OCI-LY1 (cell line): ENCODE results near the gene XKR3.

Experiments
- H2AFZ ChIP-seq: fragments of 200-600 bp; sonication (generic), shearing (Covaris generic); 2 replicates; pipeline ENCODE4 v1.6.0; 2014; ENCODE audit warnings: antibody characterized with exemption, mild to moderate bottlenecking, low read length
- H3F3A ChIP-seq: fragments of 200-600 bp; sonication (generic), shearing (Covaris generic); 2 replicates; pipeline ENCODE4 v1.6.0; 2014; ENCODE audit warnings: mild to moderate bottlenecking, antibody characterized with exemption, low read length, moderate library complexity; ENCODE audit not compliant: insufficient read depth
- H3K27ac ChIP-seq: fragments of 200-600 bp; sonication (generic); 2 replicates; pipeline ENCODE4 v1.5.1; 2014; ENCODE audit warnings: low read length, mixed run types, mild to moderate bottlenecking, low read depth; ENCODE audit not compliant: poor library complexity, severe bottlenecking
- H3K27me3 ChIP-seq: fragments of 200-600 bp; sonication (generic); 2 replicates; pipeline ENCODE4 v1.6.0; 2014; ENCODE audit warnings: antibody characterized with exemption, mild to moderate bottlenecking, low read length, moderate library complexity; ENCODE audit not compliant: insufficient read depth
- H3K36me3 ChIP-seq: fragments of 200-600 bp; sonication (generic); 2 replicates; pipeline ENCODE4 v1.6.1; 2014; ENCODE audit warnings: mild to moderate bottlenecking, antibody characterized with exemption, low read length, moderate library complexity, mixed read lengths; ENCODE audit not compliant: insufficient read depth
- H3K4me1 ChIP-seq: fragments of 200-600 bp; sonication (generic); 2 replicates; pipeline ENCODE4 v1.5.1; 2014; ENCODE audit warnings: mild to moderate bottlenecking, low read length, moderate library complexity; ENCODE audit not compliant: insufficient read depth, severe bottlenecking
- H3K4me2 ChIP-seq: fragments of 200-600 bp; sonication (generic), shearing (Covaris generic); 2 replicates; pipeline ENCODE4 v1.6.1; 2014; ENCODE audit warnings: low read length
- H3K4me3 ChIP-seq: fragments of 200-600 bp; sonication (generic); 2 replicates; pipeline ENCODE4 v1.5.1; 2014; ENCODE audit warnings: low read length, low read depth, mild to moderate bottlenecking, mixed read lengths; ENCODE audit not compliant: poor library complexity, severe bottlenecking
- H3K79me2 ChIP-seq: fragments of 200-600 bp; shearing (Covaris generic); 2 replicates; pipeline ENCODE4 v1.6.1; 2016; ENCODE audit warnings: mixed run types, low read length, mixed read lengths; ENCODE audit not compliant: insufficient read depth
- H3K9ac ChIP-seq: fragments of 200-600 bp; sonication (generic), shearing (Covaris generic); 2 replicates; pipeline ENCODE4 v1.6.1; 2014; ENCODE audit warnings: mild to moderate bottlenecking, low read length, mixed read lengths
- H3K9me2 ChIP-seq: fragments of 200-600 bp; sonication (generic), shearing (Covaris generic); 2 replicates; pipeline ENCODE4 v1.6.1; 2014; ENCODE audit warnings: low read depth, mild to moderate bottlenecking, low read length, mixed read lengths
- H3K9me3 ChIP-seq: fragments of 200-600 bp; shearing (Covaris generic); 2 replicates; pipeline ENCODE4 v1.6.1; 2014; ENCODE audit warnings: low read length, mixed read lengths
- H4K20me1 ChIP-seq: fragments of 200-600 bp; sonication (generic), shearing (Covaris generic); 2 replicates; pipeline ENCODE4 v1.6.0; 2016; ENCODE audit warnings: mild to moderate bottlenecking, low read length; ENCODE audit not compliant: insufficient read depth
- CTCF ChIP-seq: fragments of 200-600 bp; sonication (generic), shearing (Covaris generic); IDR thresholded peaks from 2 replicates; pipeline ENCODE4 v1.5.1; 2017; ENCODE audit warnings: mild to moderate bottlenecking, antibody characterized with exemption, low read length, moderate library complexity, mixed read lengths
- EZH2 ChIP-seq: fragments of 200-600 bp; sonication (generic), shearing (Covaris generic); IDR thresholded peaks from 2 replicates; pipeline ENCODE4 v1.8.0; 2017; ENCODE audit warnings: borderline replicate concordance, mixed run types, mild to moderate bottlenecking, antibody characterized with exemption, low read length, moderate library complexity, mixed read lengths

XKR3 gene

GRCh38 chr22:16804882-16805281, 20.3 kb downstream of the XKR3 start:
- Histone ChIP-seq H3K4me3 (no peak overlapping the region), H3F3A (no peaks in the 10 kb centered on the region), H3K27ac (no peak overlapping the region), H3K79me2 (no peaks in the 10 kb centered on the region), H3K9me2 (no peaks in the 10 kb centered on the region), H4K20me1 (no peaks in the 10 kb centered on the region), H3K36me3 (no peaks in the 10 kb centered on the region), H3K27me3 (no peaks in the 10 kb centered on the region), H3K9ac (no peak overlapping the region), H3K9me3 (no peaks in the 10 kb centered on the region), H3K4me1 (no peaks in the 10 kb centered on the region), H2AFZ (no peak overlapping the region), H3K4me2 (no peak overlapping the region)
- TF ChIP-seq EZH2: no peak
- TF ChIP-seq CTCF: no peak

- H3K27ac ChIP-seq: no peak overlapping the region
- H4K20me1 ChIP-seq: no peaks in the 10 kb centered on the region
- no peak overlapping the region for H3K9ac ChIP-seq
- H3K4me3 ChIP-seq: no peak overlapping the region
- no peaks in the 10 kb centered on the region for H3K4me1 ChIP-seq
- no peaks in the 10 kb centered on the region for H3K9me2 ChIP-seq
- no peak overlapping the region for H3K4me2 ChIP-seq
- no peaks in the 10 kb centered on the region for H3K9me3 ChIP-seq
- no peaks in the 10 kb centered on the region for H3F3A ChIP-seq
- H2AFZ ChIP-seq: no peak overlapping the region
- H3K79me2 ChIP-seq: no peaks in the 10 kb centered on the region
- no peaks in the 10 kb centered on the region for H3K36me3 ChIP-seq
- TF ChIP-seq CTCF (no peak), EZH2 (no peak)
- no peaks in the 10 kb centered on the region for H3K27me3 ChIP-seq
These were observed 21.8 kb downstream of the XKR3 start for GRCh38 chr22:16803255-16803917.

- H4K20me1 ChIP-seq: no peaks in the 10 kb centered on the region
- TF ChIP-seq CTCF (no peak), EZH2 (no peak)
- no peak overlapping the region for H2AFZ ChIP-seq
- H3K9ac ChIP-seq: no peak overlapping the region
- H3K4me1 ChIP-seq: no peaks in the 10 kb centered on the region
- H3K36me3 ChIP-seq: no peaks in the 10 kb centered on the region
- no peaks in the 10 kb centered on the region for H3K79me2 ChIP-seq
- H3K4me3 ChIP-seq: no peak overlapping the region
- no peaks in the 10 kb centered on the region for H3K27me3 ChIP-seq
- H3K4me2 ChIP-seq: no peak overlapping the region
- no peaks in the 10 kb centered on the region for H3F3A ChIP-seq
- H3K27ac ChIP-seq: no peak overlapping the region
- H3K9me3 ChIP-seq: no peaks in the 10 kb centered on the region
- H3K9me2 ChIP-seq: no peaks in the 10 kb centered on the region
These were observed 23.6 kb downstream of the XKR3 start for GRCh38 chr22:16801571-16801970.
